Stimulated activated naive CD4-positive, alpha-beta T cell treated with Interleukin-2 at 50 U/mL for 16 hours (primary cell): ENCODE data around the gene ATP11A.
"Not testable (repeated sequence)": the region's sequence is repeated elsewhere in the genome, so short reads cannot be mapped to it uniquely, and the experiment has no call there.

ENCODE experiments used
- DNase-seq: peaks from one replicate; lab custom pipeline; 2025; lab: John Stamatoyannopoulos, UW

ATP11A gene

GRCh38 chr13:112800057-112800456 lies 110.2 kb downstream of the ATP11A start:
- no peak for DNase-seq

GRCh38 chr13:112800807-112801206 lies 111.0 kb downstream of the ATP11A start:
- not testable (repeated sequence) for DNase-seq

GRCh38 chr13:112802802-112803195 lies 113.0 kb downstream of the ATP11A start:
- no peak for DNase-seq

GRCh38 chr13:112803422-112803821 lies 113.6 kb downstream of the ATP11A start:
- no peak for DNase-seq

- DNase-seq = no peak
Measured at GRCh38 chr13:112804374-112804773, 114.5 kb downstream of the ATP11A start.

GRCh38 chr13:112806739-112807652 lies 117.2 kb downstream of the ATP11A start:
- no peak for DNase-seq

GRCh38 chr13:112807653-112808376 lies 118.0 kb downstream of the ATP11A start:
- DNase-seq = no peak

- no peak for DNase-seq
Measured at GRCh38 chr13:112808377-112809140, 118.7 kb downstream of the ATP11A start.

GRCh38 chr13:112809332-112810315 lies 119.8 kb downstream of the ATP11A start:
- DNase-seq = no peak

- DNase-seq = no peak
Measured at GRCh38 chr13:112810608-112811007, 120.8 kb downstream of the ATP11A start.

GRCh38 chr13:112812306-112813055 lies 122.6 kb downstream of the ATP11A start:
- DNase-seq = no peak

GRCh38 chr13:112813552-112813951 lies 123.7 kb downstream of the ATP11A start:
- DNase-seq = no peak

- no peak for DNase-seq
Measured at GRCh38 chr13:112814905-112815585, 125.2 kb downstream of the ATP11A start.

- no peak for DNase-seq
Measured at GRCh38 chr13:112815871-112816270, 126.0 kb downstream of the ATP11A start.

GRCh38 chr13:112818040-112818697 lies 128.3 kb downstream of the ATP11A start:
- DNase-seq = no peak

- no peak for DNase-seq
Measured at GRCh38 chr13:112818698-112819045, 128.8 kb downstream of the ATP11A start.

- no peak for DNase-seq
Measured at GRCh38 chr13:112819111-112819510, 129.3 kb downstream of the ATP11A start.

GRCh38 chr13:112819816-112820215 lies 130.0 kb downstream of the ATP11A start:
- no peak for DNase-seq

GRCh38 chr13:112820318-112820717 lies 130.5 kb downstream of the ATP11A start:
- DNase-seq = no peak
